Measurements from ENCODE around the gene SMPX.

SMPX gene

GRCh38 chrX:21735038-21735767 lies 22.7 kb downstream of the SMPX start:
- H3K27me3 Mint-ChIP-seq = peaks cover 10% of the 10 kb centered on the region
- H3K9me3 Mint-ChIP-seq = no peaks in the 10 kb centered on the region
- no peak overlapping the region for H3K27ac Mint-ChIP-seq
- no peaks in the 10 kb centered on the region for H3K4me1 Mint-ChIP-seq (ENCODE audit: low read depth)
- H3K4me3 Mint-ChIP-seq = no peak overlapping the region
- H3K36me3 Mint-ChIP-seq (ENCODE audit: low read depth) = no peaks in the 10 kb centered on the region

GRCh38 chrX:21734175-21734574 lies 23.7 kb downstream of the SMPX start:
- Mint-ChIP-seq H3K27ac (no peak overlapping the region), H3K9me3 (no peaks in the 10 kb centered on the region), H3K4me1 (ENCODE audit: low read depth) (no peaks in the 10 kb centered on the region), H3K36me3 (ENCODE audit: low read depth) (no peaks in the 10 kb centered on the region), H3K27me3 (peaks cover 10% of the 10 kb centered on the region), H3K4me3 (no peak overlapping the region)

GRCh38 chrX:21733705-21734104 lies 24.2 kb downstream of the SMPX start:
- Mint-ChIP-seq H3K9me3 (no peaks in the 10 kb centered on the region), H3K27me3 (peaks cover 10% of the 10 kb centered on the region)

GRCh38 chrX:21730026-21730425 lies 27.9 kb downstream of the SMPX start:
- Mint-ChIP-seq H3K27ac (no peak overlapping the region), H3K9me3 (no peaks in the 10 kb centered on the region), H3K4me3 (no peak overlapping the region), H3K4me1 (ENCODE audit: low read depth) (no peaks in the 10 kb centered on the region), H3K36me3 (ENCODE audit: low read depth) (no peaks in the 10 kb centered on the region), H3K27me3 (peaks cover 6% of the 10 kb centered on the region)

More at GRCh38 chrX:21733705-21734104, 24.2 kb downstream of the SMPX start:
- Mint-ChIP-seq H3K4me3 (no peak overlapping the region), H3K36me3 (ENCODE audit: low read depth) (no peaks in the 10 kb centered on the region), H3K4me1 (ENCODE audit: low read depth) (no peaks in the 10 kb centered on the region), H3K27ac (no peak overlapping the region)

GRCh38 chrX:21728276-21728968 lies 29.5 kb downstream of the SMPX start:
- no peaks in the 10 kb centered on the region for H3K27me3 Mint-ChIP-seq
- H3K36me3 Mint-ChIP-seq (ENCODE audit: low read depth) = no peaks in the 10 kb centered on the region
- no peaks in the 10 kb centered on the region for H3K9me3 Mint-ChIP-seq
- H3K4me3 Mint-ChIP-seq = no peak overlapping the region
- H3K27ac Mint-ChIP-seq = no peak overlapping the region
- H3K4me1 Mint-ChIP-seq (ENCODE audit: low read depth) = no peaks in the 10 kb centered on the region

- Mint-ChIP-seq H3K36me3 (ENCODE audit: low read depth) (no peaks in the 10 kb centered on the region), H3K4me3 (no peak overlapping the region), H3K27me3 (no peaks in the 10 kb centered on the region), H3K9me3 (no peaks in the 10 kb centered on the region), H3K4me1 (ENCODE audit: low read depth) (no peaks in the 10 kb centered on the region), H3K27ac (no peak overlapping the region)
These were observed 32.0 kb downstream of the SMPX start for GRCh38 chrX:21725916-21726315.

GRCh38 chrX:21725496-21725895 lies 32.4 kb downstream of the SMPX start:
- Mint-ChIP-seq H3K4me3 (no peak overlapping the region), H3K4me1 (ENCODE audit: low read depth) (no peaks in the 10 kb centered on the region), H3K36me3 (ENCODE audit: low read depth) (no peaks in the 10 kb centered on the region), H3K27me3 (no peaks in the 10 kb centered on the region), H3K9me3 (no peaks in the 10 kb centered on the region), H3K27ac (no peak overlapping the region)

- no peak overlapping the region for H3K4me3 Mint-ChIP-seq
- no peaks in the 10 kb centered on the region for H3K9me3 Mint-ChIP-seq
- H3K36me3 Mint-ChIP-seq (ENCODE audit: low read depth) = no peaks in the 10 kb centered on the region
- no peak overlapping the region for H3K27ac Mint-ChIP-seq
- H3K4me1 Mint-ChIP-seq (ENCODE audit: low read depth) = no peaks in the 10 kb centered on the region
- no peaks in the 10 kb centered on the region for H3K27me3 Mint-ChIP-seq
These were observed 34.1 kb downstream of the SMPX start for GRCh38 chrX:21723814-21724213.

- H3K4me3 Mint-ChIP-seq = no peak overlapping the region
- H3K36me3 Mint-ChIP-seq (ENCODE audit: low read depth) = no peaks in the 10 kb centered on the region
- no peaks in the 10 kb centered on the region for H3K9me3 Mint-ChIP-seq
- no peaks in the 10 kb centered on the region for H3K4me1 Mint-ChIP-seq (ENCODE audit: low read depth)
- H3K27ac Mint-ChIP-seq = no peak overlapping the region
- no peaks in the 10 kb centered on the region for H3K27me3 Mint-ChIP-seq
These were observed 34.8 kb downstream of the SMPX start for GRCh38 chrX:21723084-21723483.

- H3K27me3 Mint-ChIP-seq = no peaks in the 10 kb centered on the region
- H3K9me3 Mint-ChIP-seq = no peaks in the 10 kb centered on the region
- no peak overlapping the region for H3K4me3 Mint-ChIP-seq
- H3K27ac Mint-ChIP-seq = no peak overlapping the region
- H3K36me3 Mint-ChIP-seq (ENCODE audit: low read depth) = no peaks in the 10 kb centered on the region
- no peaks in the 10 kb centered on the region for H3K4me1 Mint-ChIP-seq (ENCODE audit: low read depth)
These were observed 36.7 kb downstream of the SMPX start for GRCh38 chrX:21721195-21721594.

- H3K9me3 Mint-ChIP-seq = no peaks in the 10 kb centered on the region
- no peaks in the 10 kb centered on the region for H3K4me1 Mint-ChIP-seq (ENCODE audit: low read depth)
- H3K27ac Mint-ChIP-seq = no peak overlapping the region
- no peaks in the 10 kb centered on the region for H3K27me3 Mint-ChIP-seq
- no peak overlapping the region for H3K4me3 Mint-ChIP-seq
- no peaks in the 10 kb centered on the region for H3K36me3 Mint-ChIP-seq (ENCODE audit: low read depth)
These were observed 39.3 kb downstream of the SMPX start for GRCh38 chrX:21718575-21718974.

GRCh38 chrX:21717802-21718201 lies 40.1 kb downstream of the SMPX start:
- H3K4me3 Mint-ChIP-seq = no peak overlapping the region

GRCh38 chrX:21715825-21716224 lies 42.1 kb downstream of the SMPX start:
- no peaks in the 10 kb centered on the region for H3K4me1 Mint-ChIP-seq (ENCODE audit: low read depth)
- no peak overlapping the region for H3K4me3 Mint-ChIP-seq
- H3K36me3 Mint-ChIP-seq (ENCODE audit: low read depth) = no peaks in the 10 kb centered on the region
- no peak overlapping the region for H3K27ac Mint-ChIP-seq
- H3K9me3 Mint-ChIP-seq = no peaks in the 10 kb centered on the region
- H3K27me3 Mint-ChIP-seq = no peaks in the 10 kb centered on the region

More at GRCh38 chrX:21717802-21718201, 40.1 kb downstream of the SMPX start:
- Mint-ChIP-seq H3K36me3 (ENCODE audit: low read depth) (no peaks in the 10 kb centered on the region), H3K27me3 (no peaks in the 10 kb centered on the region), H3K9me3 (no peaks in the 10 kb centered on the region), H3K27ac (no peak overlapping the region), H3K4me1 (ENCODE audit: low read depth) (no peaks in the 10 kb centered on the region)

GRCh38 chrX:21715337-21715736 lies 42.6 kb downstream of the SMPX start:
- Mint-ChIP-seq H3K9me3 (no peaks in the 10 kb centered on the region), H3K4me1 (ENCODE audit: low read depth) (no peaks in the 10 kb centered on the region), H3K4me3 (no peak overlapping the region), H3K27me3 (no peaks in the 10 kb centered on the region), H3K27ac (no peak overlapping the region), H3K36me3 (ENCODE audit: low read depth) (no peaks in the 10 kb centered on the region)

- no peaks in the 10 kb centered on the region for H3K4me1 Mint-ChIP-seq (ENCODE audit: low read depth)
- H3K9me3 Mint-ChIP-seq = no peaks in the 10 kb centered on the region
- no peak overlapping the region for H3K4me3 Mint-ChIP-seq
- H3K36me3 Mint-ChIP-seq (ENCODE audit: low read depth) = no peaks in the 10 kb centered on the region
- no peaks in the 10 kb centered on the region for H3K27me3 Mint-ChIP-seq
- H3K27ac Mint-ChIP-seq = no peak overlapping the region
These were observed 46.1 kb downstream of the SMPX start for GRCh38 chrX:21711848-21712197.
